ENCODE results near the gene COL6A6.
A peak's percentile ranks its signal among the peaks of the same experiment; 100 is the strongest.
"Not testable (repeated sequence)": the region's sequence is repeated elsewhere in the genome, so short reads cannot be mapped to it uniquely, and the experiment has no call there.

The COL6A6 gene

DNA sequence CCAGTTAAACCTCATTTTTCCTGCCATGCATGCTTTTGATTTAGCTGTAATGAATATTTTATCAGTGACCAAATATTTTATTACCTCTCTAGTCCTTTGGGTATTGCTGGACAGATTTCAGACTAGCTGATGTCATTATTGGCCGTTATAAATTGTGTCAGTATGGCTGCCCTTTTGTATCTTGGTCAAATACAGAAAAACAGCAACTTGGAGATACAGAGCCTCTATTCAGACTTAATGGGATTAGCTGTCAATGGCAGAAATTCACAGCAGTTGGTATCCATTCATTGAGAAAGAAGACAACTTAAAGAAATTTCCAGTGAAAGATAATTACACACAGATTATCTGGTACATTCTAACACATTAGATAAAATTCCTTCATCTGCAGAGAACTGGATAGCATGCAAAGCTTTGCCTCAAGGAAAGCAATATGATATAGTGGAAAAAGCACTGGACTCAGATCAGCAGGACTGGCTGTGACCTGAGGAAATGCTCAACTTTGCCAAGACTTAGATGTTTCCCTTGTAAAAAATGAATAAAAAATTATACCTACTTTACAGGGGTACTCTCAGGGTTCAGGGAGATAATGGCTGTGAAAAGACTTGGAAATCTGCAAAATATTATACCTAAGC, 20.8 kb downstream of the COL6A6 start:
- no peak for DNase-seq (ENCODE audit: low spot score)

DNA sequence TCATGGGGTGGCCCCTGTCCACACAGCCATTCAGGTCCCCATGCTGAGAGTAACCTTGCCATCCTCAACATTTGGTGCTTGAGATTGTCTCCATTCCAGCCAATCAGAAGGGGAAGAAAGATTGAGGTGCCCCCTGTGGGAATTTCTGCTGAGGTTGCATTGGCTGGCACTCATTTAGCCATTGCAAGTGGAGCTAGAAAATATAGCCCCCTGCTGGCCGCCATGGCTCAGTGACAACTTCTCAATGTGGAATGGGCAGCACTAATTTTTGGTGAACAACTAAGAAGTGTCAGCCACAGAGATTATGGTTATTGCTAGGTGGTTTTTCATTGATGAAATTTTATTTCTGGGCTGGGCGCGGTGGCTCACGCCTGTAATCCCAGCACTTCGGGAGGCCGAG, 22.0 kb downstream of the COL6A6 start:
- peak; percentile 22 for DNase-seq (ENCODE audit: low spot score)

DNA sequence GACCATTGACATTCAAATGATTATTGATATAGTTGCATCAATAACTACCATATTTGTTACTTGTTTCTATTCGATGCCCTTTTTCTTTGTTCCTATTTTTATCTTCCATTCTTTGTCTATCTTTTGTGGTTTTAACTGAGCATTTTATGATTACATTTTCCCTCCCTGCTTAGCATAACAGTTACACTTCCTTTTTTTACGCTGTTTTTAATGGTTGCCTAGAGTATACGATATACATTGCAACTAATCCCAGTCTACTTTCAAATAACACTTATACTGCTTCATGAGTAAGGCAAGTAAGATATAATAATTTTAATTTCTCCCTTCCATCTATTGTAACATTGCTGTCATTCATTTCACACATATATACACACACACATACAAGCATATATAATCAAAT, 26.3 kb downstream of the COL6A6 start:
- DNase-seq (ENCODE audit: low spot score), result no peak

DNA sequence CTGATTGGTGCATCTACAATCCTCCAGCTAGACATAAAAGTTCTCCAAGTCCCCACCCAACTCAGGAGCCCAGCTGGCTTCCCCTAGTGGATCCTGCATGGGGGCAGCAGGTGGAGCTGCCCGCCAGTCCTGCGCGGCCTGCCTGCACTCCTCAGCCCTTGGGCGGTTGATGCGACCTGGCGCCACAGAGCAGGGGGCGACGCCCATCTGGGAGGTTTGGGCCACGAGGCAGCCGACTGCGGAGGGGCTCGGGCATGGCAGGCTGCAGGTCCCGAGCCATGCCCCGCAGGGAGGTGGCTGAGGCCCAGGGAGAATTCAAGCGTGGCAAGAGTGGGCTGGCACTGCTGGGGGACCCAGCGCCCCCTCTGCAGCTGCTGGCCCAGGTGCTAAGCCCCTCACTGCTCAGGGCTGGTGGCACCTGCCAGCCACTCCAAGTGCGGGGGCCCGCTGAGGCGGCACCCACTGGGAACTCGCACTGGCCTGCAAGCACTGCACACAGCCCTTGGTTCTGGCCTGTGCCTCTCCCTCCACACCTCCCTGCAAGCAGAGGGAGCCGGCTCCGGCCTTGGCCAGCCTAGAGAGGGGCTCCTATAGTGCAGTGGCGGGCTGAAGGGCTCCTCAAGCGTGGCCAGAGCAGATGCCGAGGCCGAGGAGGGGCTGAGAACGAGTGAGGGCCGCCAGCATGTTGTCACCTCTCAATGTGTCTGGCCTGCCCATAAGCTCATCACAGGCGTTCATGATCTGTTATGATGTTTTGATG, 30.1 kb downstream of the COL6A6 start:
- DNase-seq (ENCODE audit: low spot score), result no peak

DNA sequence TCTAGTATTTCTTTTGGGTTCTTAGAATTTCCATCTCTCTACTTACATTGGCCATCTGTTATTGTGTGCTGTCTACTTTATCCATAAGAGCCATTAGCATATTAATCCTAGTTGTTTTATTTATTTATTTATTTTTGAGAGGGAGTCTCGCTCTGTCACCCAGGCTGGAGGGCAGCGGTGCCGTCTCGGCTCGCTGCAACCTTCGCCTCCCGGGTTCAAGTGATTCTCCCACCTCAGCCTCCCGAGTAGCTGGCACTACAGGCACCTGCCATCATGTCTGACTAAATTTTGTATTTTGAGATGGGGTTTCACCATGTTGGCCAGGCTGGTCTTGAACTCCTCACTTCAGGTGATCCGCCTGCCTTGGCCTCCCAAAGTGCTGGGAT, 30.7 kb downstream of the COL6A6 start:
- not testable (repeated sequence) for DNase-seq (ENCODE audit: low spot score)

DNA sequence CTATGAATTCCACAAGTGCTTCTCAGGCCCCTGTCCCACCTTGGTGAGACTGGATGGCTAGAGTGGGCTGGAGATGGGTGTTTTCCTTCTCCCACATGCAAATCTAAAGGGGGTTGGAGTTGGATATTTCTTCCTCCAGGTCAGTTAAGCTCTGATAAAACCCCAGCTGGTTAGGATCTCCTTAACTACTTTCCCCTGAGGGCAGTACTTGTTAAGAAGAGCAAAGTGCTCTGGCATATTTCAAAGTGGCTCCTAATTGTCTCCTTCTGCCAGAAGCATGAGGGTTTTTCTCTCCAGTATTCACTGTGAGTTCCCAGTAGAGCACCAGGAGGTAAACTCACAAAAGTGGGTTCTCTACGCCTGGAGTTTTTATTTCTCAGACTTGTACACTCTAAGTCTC, 31.4 kb downstream of the COL6A6 start:
- DNase-seq (ENCODE audit: low spot score), result no peak

DNA sequence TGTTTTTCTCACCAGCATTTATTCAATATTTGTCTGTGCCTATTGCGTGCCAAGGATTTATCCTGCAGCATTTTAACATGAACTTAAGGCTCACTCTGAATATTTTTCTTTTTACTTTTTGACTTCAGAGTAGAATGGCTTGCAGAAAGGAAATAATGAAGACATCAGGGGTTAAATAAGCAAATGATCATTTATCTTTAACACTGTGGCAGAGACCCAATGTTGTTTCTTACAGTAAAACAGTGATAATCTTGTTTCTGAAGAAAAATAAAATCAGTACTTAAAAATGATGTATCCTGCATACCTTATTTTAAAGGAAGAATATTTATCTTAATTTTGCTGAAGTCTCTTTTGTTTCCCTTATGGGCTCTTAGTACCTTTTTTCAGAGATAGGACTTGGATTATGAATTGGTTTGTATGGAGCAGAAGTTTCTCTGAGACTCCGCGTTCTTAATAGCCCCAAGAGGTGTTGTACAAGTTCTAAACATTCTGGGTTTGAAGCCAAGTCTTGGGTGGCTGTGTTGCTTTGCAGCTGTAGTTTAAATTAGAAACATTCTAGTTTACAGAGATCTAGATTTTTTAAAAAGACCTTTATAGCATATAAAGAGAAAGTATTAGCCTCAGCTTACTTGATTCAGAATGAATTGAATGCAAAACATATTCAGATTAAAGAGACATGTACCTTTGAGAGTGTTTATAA, 40.5 kb downstream of the COL6A6 start:
- no peak for DNase-seq (ENCODE audit: low spot score)

DNA sequence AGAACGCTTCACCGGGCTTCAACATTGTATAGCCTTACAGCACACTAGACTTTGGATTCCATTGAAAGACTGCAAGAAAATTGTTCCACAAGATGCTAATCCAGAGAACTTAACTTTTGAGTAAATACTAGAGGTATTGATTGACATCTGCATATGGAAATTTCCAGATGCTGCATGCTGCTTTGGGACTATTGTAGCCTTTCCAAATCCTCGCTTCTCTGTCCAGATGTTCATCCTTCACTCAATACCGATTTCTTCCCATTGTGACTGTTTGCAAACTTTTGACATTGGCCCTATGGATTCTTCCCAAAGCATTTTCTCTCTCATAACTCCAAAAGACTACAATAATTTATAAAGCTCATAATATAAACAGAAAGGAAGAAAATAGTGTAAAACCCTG, 41.4 kb downstream of the COL6A6 start:
- DNase-seq (ENCODE audit: low spot score), result no peak

DNA sequence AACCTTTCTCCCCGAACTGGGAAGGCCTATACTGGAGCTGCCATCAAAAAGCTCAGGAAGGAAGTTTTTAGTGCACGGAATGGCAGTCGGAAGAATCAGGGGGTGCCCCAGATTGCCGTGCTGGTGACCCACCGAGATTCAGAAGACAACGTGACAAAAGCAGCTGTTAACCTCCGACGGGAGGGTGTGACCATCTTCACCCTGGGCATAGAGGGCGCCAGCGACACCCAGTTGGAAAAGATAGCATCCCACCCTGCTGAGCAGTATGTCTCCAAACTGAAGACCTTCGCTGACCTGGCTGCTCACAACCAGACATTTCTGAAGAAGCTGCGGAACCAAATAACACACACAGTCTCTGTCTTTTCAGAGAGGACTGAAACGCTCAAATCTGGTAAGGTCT, 48.2 kb downstream of the COL6A6 start:
- DNase-seq (ENCODE audit: low spot score), result no peak

All from hepatic stellate cell (primary cell).